NT2/D1 (cell line): ENCODE results near the gene TMEM207.
"Not testable (repeated sequence)": the region's sequence is repeated elsewhere in the genome, so short reads cannot be mapped to it uniquely, and the experiment has no call there.

Experiments
- DNase-seq: peaks from one replicate; pipeline ENCODE4 v3.0.0-alpha.2; 2011; ENCODE audit warnings: low read depth, low spot score
- H3K27me3 ChIP-seq: 2 replicates; pipeline ENCODE4 v1.6.0; 2011; ENCODE audit warnings: mild to moderate bottlenecking; ENCODE audit not compliant: insufficient read length, insufficient read depth
- H3K36me3 ChIP-seq: 2 replicates; pipeline ENCODE4 v1.6.1; 2011; ENCODE audit warnings: mild to moderate bottlenecking, low read length, mixed read lengths; ENCODE audit not compliant: insufficient read depth, insufficient read length
- H3K4me1 ChIP-seq: 2 replicates; pipeline ENCODE4 v1.5.1; 2011; ENCODE audit not compliant: insufficient read depth, insufficient read length
- H3K4me3 ChIP-seq: 2 replicates; pipeline ENCODE4 v1.5.1; 2011; ENCODE audit warnings: low read depth; ENCODE audit not compliant: insufficient read length
- H3K9ac ChIP-seq: 2 replicates; pipeline ENCODE4 v1.6.0; 2011; ENCODE audit warnings: low read depth; ENCODE audit not compliant: insufficient read length
- H3K9me3 ChIP-seq: 2 replicates; pipeline ENCODE4 v1.5.1; 2011; ENCODE audit warnings: mild to moderate bottlenecking, low read length; ENCODE audit not compliant: insufficient read depth
- SUZ12 ChIP-seq: IDR thresholded peaks from 2 replicates; pipeline ENCODE4 v1.6.1; 2011; ENCODE audit not compliant: insufficient read length, insufficient read depth; ENCODE audit errors: extremely low read depth
- YY1 ChIP-seq: IDR thresholded peaks from 2 replicates; pipeline ENCODE4 v1.6.1; 2011; ENCODE audit not compliant: insufficient read length, insufficient read depth
- ZNF274 ChIP-seq: IDR thresholded peaks from 2 replicates; pipeline ENCODE4 v1.6.1; 2011; ENCODE audit warnings: mild to moderate bottlenecking, low read depth, low read length

TMEM207 gene

GRCh38 chr3:190481779-190482178 lies 32.1 kb upstream of the TMEM207 start:
- DNase-seq: no peak
- TF ChIP-seq ZNF274: no peak
- TF ChIP-seq SUZ12: no peak
- TF ChIP-seq YY1: no peak
- Histone ChIP-seq H3K9me3 (no peaks in the 10 kb centered on the region), H3K4me1 (no peaks in the 10 kb centered on the region), H3K9ac (no peak overlapping the region), H3K27me3 (no peaks in the 10 kb centered on the region), H3K36me3 (no peaks in the 10 kb centered on the region), H3K4me3 (no peak overlapping the region)

DNA sequence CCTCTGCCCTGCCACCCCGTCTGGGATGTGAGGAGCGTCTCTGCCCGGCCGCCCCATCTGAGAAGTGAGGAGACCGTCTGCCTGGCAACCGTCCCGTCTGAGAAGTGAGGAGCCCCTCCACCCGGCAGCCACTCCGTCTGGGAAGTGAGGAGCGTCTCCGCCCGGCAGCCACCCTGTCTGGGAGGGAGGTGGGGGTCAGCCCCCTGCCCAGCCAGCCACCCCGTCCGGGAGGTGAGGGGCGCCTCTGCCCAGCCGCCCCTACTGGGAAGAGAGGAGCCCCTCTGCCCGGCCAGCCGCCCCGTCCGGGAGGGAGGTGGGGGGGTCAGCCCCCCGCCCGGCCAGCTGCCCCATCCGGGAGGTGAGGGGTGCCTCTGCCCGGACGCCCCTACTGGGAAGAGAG lies 23.6 kb upstream of the TMEM207 start:
- not testable (repeated sequence) for H3K9ac ChIP-seq, H3K4me3 ChIP-seq, H3K4me1 ChIP-seq, H3K27me3 ChIP-seq, H3K9me3 ChIP-seq, DNase-seq, H3K36me3 ChIP-seq

GRCh38 chr3:190467922-190468321 lies 18.2 kb upstream of the TMEM207 start:
- Histone ChIP-seq H3K27me3 (no peaks in the 10 kb centered on the region), H3K4me1 (no peaks in the 10 kb centered on the region), H3K9ac (no peak overlapping the region), H3K9me3 (no peaks in the 10 kb centered on the region; the same call in 1 of the 2 replicates), H3K4me3 (no peak overlapping the region), H3K36me3 (no peaks in the 10 kb centered on the region)
- no peak for DNase-seq
- TF ChIP-seq YY1 (no peak), SUZ12 (no peak)

DNA sequence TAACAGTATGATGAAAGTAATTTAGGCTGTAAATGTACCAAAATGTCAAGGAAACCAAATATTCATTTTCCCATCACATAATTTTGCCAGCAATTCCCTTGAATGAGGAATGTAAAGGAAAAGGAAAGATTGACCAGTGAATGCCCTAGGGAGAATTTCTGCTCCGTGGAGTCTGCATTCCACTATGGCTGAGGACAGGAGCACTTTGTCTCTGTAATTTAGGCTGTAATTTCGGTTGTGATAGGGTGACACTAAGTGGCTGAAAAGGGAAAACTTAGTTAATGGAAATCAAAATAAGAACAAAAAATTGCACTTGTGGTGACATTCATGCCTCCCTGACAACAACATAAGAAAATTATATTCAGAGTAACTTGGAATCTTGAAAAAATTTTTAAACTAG lies 8.3 kb upstream of the TMEM207 start:
- Histone ChIP-seq H3K9me3 (no peaks in the 10 kb centered on the region), H3K27me3 (no peaks in the 10 kb centered on the region), H3K9ac (no peak overlapping the region), H3K4me1 (no peaks in the 10 kb centered on the region), H3K4me3 (no peak overlapping the region), H3K36me3 (no peaks in the 10 kb centered on the region)
- DNase-seq: peak; percentile 6
- TF ChIP-seq ZNF274 (no peak), SUZ12 (no peak), YY1 (no peak)

DNA sequence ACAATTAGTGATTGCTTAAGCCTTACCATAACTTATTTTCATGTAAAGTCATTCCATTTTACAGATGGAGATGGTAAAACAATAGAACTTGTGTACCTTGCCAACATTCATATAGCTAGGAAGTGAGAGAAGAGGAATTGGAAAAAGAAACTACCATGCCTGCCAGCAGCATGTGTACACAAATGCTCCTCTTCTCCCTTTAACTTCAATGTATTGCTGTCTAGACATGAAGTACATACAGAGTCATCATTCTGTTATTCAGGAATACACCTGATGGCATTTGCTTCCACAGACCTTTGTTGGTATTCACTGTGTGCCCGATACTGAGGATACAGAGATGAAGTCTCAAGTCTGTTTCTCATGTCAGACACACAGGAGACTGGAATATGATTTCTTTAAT lies 7.1 kb upstream of the TMEM207 start:
- no peaks in the 10 kb centered on the region for H3K9me3 ChIP-seq
- H3K4me1 ChIP-seq: no peaks in the 10 kb centered on the region
- H3K36me3 ChIP-seq: no peaks in the 10 kb centered on the region
- no peaks in the 10 kb centered on the region for H3K27me3 ChIP-seq
- DNase-seq: no peak
- H3K9ac ChIP-seq: no peak overlapping the region
- TF ChIP-seq YY1 (no peak), ZNF274 (no peak), SUZ12 (no peak)
- H3K4me3 ChIP-seq: no peak overlapping the region

DNA sequence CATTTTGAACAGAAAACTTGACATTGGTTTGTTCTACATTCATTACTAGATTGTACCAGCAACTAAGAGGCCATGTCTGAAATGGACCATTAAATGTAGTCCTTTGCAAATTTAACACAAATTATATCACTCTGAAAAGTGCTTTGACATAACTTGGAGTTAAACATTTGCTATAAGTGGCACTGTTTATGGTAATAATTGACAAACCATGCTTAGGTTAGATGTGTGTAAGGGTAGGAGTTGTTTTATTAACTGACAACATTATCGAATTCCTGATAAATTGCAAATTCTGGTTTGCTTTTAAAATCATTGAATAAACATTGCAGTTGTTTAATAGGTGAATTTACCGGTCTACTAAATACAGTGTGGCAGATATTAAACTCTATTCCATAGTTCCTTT lies 6.1 kb upstream of the TMEM207 start:
- Histone ChIP-seq H3K36me3 (no peaks in the 10 kb centered on the region), H3K9ac (no peak overlapping the region), H3K9me3 (no peaks in the 10 kb centered on the region), H3K4me1 (no peaks in the 10 kb centered on the region), H3K27me3 (no peaks in the 10 kb centered on the region), H3K4me3 (no peak overlapping the region)
- DNase-seq: no peak
- no peak for TF ChIP-seq YY1
- no peak for TF ChIP-seq SUZ12
- TF ChIP-seq ZNF274: no peak

DNA sequence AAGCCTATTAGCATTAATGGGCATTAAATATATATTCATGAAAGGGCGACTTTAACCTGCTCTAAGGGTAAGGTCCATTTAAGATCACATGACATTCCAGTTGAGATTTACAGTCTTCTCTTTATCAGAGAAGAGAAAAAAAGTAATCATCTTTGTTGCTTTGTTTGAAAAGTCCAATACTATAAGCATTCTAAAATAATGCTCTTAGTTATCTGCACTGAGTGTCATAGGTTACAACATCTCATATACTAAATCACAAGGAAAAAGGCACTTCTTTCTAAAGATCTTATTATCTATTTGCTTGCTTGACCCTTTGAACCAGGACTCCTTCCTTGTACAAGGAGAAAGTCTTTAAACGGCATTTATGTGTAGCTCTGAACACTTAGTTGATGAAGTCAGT lies 1.4 kb downstream of the TMEM207 start:
- no peak for DNase-seq
- Histone ChIP-seq H3K4me3 (no peak overlapping the region), H3K9me3 (no peaks in the 10 kb centered on the region), H3K27me3 (no peaks in the 10 kb centered on the region), H3K9ac (no peak overlapping the region), H3K36me3 (no peaks in the 10 kb centered on the region), H3K4me1 (no peaks in the 10 kb centered on the region)
- TF ChIP-seq SUZ12: no peak
- TF ChIP-seq YY1: no peak
- TF ChIP-seq ZNF274: no peak

- Histone ChIP-seq H3K9ac (no peak overlapping the region), H3K9me3 (no peaks in the 10 kb centered on the region), H3K4me3 (no peak overlapping the region), H3K27me3 (no peaks in the 10 kb centered on the region), H3K36me3 (no peaks in the 10 kb centered on the region), H3K4me1 (no peaks in the 10 kb centered on the region)
- no peak for TF ChIP-seq YY1
- no peak for TF ChIP-seq SUZ12
- no peak for TF ChIP-seq ZNF274
- DNase-seq: no peak
These were observed 3.0 kb downstream of the TMEM207 start for GRCh38 chr3:190446573-190447279.
